Measurements from ENCODE around the gene PBX2.
"Not testable (repeated sequence)": the region's sequence is repeated elsewhere in the genome, so short reads cannot be mapped to it uniquely, and the experiment has no call there.

The PBX2 gene

GRCh38 chr6:32185681-32186131 is 4.3 kb downstream of the PBX2 start:
- DNase-seq: not testable (repeated sequence)

- no peak for DNase-seq
Observed at GRCh38 chr6:32184084-32184640, 5.8 kb downstream of the PBX2 start, which contains the start of gene AGER. Gene AGER (minus strand): TSS chr6:32184253. CDS start chr6:32184222, 31 bp downstream.

GRCh38 chr6:32183483-32184083 is 6.4 kb downstream of the PBX2 start:
- no peak for DNase-seq

GRCh38 chr6:32183030-32183429 is 7.0 kb downstream of the PBX2 start:
- DNase-seq: no peak

GRCh38 chr6:32182555-32182981 is 7.4 kb downstream of the PBX2 start:
- no peak for DNase-seq

GRCh38 chr6:32181915-32182529 is 8.0 kb downstream of the PBX2 start:
- no peak for DNase-seq

GRCh38 chr6:32181148-32181702 is 8.8 kb downstream of the PBX2 start:
- no peak for DNase-seq

- DNase-seq: no peak
Observed at GRCh38 chr6:32179766-32180405, 10.1 kb downstream of the PBX2 start.

GRCh38 chr6:32178547-32179440 is 11.2 kb downstream of the PBX2 start:
- no peak for DNase-seq

- DNase-seq: peak; percentile 100
Observed at GRCh38 chr6:32177788-32178546, 12.0 kb downstream of the PBX2 start, which contains the start of gene RNF5. Gene RNF5 (plus strand): TSS chr6:32178405. CDS start chr6:32178512, 107 bp downstream.

GRCh38 chr6:32177183-32177787 is 12.7 kb downstream of the PBX2 start:
- DNase-seq: peak; percentile 60

- no peak for DNase-seq
Observed at GRCh38 chr6:32176476-32177182, 13.4 kb downstream of the PBX2 start.

- DNase-seq: peak; percentile 90
Observed at GRCh38 chr6:32175711-32176475, 14.1 kb downstream of the PBX2 start, which contains the start of gene AGPAT1. Gene AGPAT1 (minus strand): TSS chr6:32176084. CDS start chr6:32171496, 4,588 bp downstream.

GRCh38 chr6:32175322-32175710 is 14.7 kb downstream of the PBX2 start:
- no peak for DNase-seq

GRCh38 chr6:32174416-32174815 is 15.6 kb downstream of the PBX2 start:
- no peak for DNase-seq

GRCh38 chr6:32173051-32173727 is 16.8 kb downstream of the PBX2 start:
- no peak for DNase-seq

- DNase-seq: no peak
Observed at GRCh38 chr6:32171234-32171633, 18.8 kb downstream of the PBX2 start.

- no peak for DNase-seq
Observed at GRCh38 chr6:32170294-32170693, 19.7 kb downstream of the PBX2 start.

Measured in DMS153 (cell line).